ENCODE data around the gene IGF2BP2. TPM values are rescaled to one million over a fixed set of nuclear protein-coding genes. Genes with fewer than 3 reads are reported as not detected.

IGF2BP2 gene
- total and polyA plus RNA-seq, 2 of the 8 experiments (the other 6 are each of a cell fraction or from before 2014, with no cell fraction given) = 7.4 to 121 TPM

DNA sequence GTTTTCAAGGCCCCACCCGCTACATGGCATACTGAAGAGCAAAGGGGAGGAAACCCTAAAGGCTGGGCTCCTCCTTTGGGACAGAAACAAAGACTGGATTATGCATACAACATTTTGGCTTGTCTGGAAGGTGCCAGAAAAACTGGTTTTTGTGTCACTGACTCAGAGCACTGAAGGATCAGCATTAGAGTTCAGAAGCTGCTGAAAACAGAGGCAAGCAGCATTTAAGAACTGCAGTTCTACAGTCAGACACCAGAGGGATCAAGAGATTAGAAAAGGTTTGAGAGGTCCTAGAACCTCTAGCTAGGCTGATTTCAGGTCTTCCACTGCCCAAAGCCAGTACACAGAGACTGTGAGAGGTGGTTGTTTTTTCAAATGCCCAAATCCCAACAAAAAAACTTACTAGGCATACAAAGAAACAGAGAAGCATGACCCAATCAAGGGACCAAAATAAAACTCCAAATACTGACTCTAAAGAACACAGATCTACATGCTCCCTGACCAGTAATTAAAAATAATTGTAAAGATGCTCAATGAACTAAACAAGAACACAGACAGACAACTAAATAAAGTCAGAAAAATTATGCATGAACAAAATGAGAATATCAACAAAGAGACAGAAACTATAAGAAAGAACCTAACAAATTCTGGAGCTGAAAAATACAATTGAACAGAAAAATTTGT lies 147.6 kb downstream of the IGF2BP2 start:
- Histone ChIP-seq H3K4me2 (ENCODE audit: insufficient read depth in 1 of 2, low read depth in 2 of 2, low read length in 2 of 2) (no peak overlapping the region), H3K27ac (ENCODE audit: low read depth, low read length) (no peak overlapping the region), H2BK15ac (ENCODE audit: low read length) (no peak overlapping the region), H3K4me3 (ENCODE audit: extremely low read depth in 1 of 4, insufficient read depth in 2 of 4, low read depth in 3 of 4, low read length in 4 of 4) (no peak overlapping the region), H3K9ac (replicated peaks in 1 of 4; ENCODE audit: extremely low read depth in 1 of 4, low read depth in 3 of 4, low read length in 3 of 4) (no peak overlapping the region), H3K4ac (replicated peaks; ENCODE audit: insufficient read length, low read depth, low read length) (no peak overlapping the region), H2BK5ac (ENCODE audit: low read depth, low read length) (no peak overlapping the region), H3K23ac (ENCODE audit: insufficient read length) (no peak overlapping the region), H3K4me1 (replicated peaks in 1 of 4; ENCODE audit: control insufficient read depth in 3 of 4, insufficient read depth in 4 of 4, low read length in 3 of 4) (no peaks in the 10 kb centered on the region), H4K20me1 (replicated peaks in 1 of 2; ENCODE audit: control insufficient read depth in 1 of 2, insufficient read depth in 2 of 2, low read length in 2 of 2) (peaks cover 0 to 1% of the 10 kb centered on the region in 2 experiments), H3K36me3 (ENCODE audit: control insufficient read depth in 2 of 4, insufficient read depth in 4 of 4, low read length in 3 of 4) (peaks cover 2 to 39% (median 36%) of the 10 kb centered on the region in 4 experiments; a peak in 7 of 8 replicates), H4K91ac (replicated peaks; ENCODE audit: insufficient read length, low read length) (no peak overlapping the region), H2BK12ac (ENCODE audit: low read depth, low read length) (no peak overlapping the region), H2AFZ (ENCODE audit: low read length) (no peak overlapping the region), H3K14ac (ENCODE audit: insufficient read length) (no peak overlapping the region), H3K27me3 (replicated peaks in 1 of 4; ENCODE audit: control insufficient read depth in 3 of 4, extremely low read depth in 1 of 4, insufficient read depth in 3 of 4, low read length in 3 of 4) (no peaks in the 10 kb centered on the region), H4K8ac (ENCODE audit: extremely low read depth, insufficient read depth, low read length) (no peak overlapping the region), H3K79me2 (ENCODE audit: control insufficient read depth in 1 of 2, insufficient read depth in 2 of 2, low read length in 2 of 2) (peaks cover 0 to 8% of the 10 kb centered on the region in 2 experiments; a peak in 1 of 4 replicates), H3K9me3 (ENCODE audit: insufficient read depth in 2 of 2, low read depth in 1 of 2, low read length in 1 of 2) (no peaks in the 10 kb centered on the region), H3K56ac (replicated peaks; ENCODE audit: insufficient read length, low read depth, low read length) (no peak overlapping the region), H2AK5ac (ENCODE audit: low read depth, low read length) (no peak overlapping the region), H2BK20ac (ENCODE audit: low read length) (no peak overlapping the region), H3K79me1 (ENCODE audit: low read depth, low read length) (no peaks in the 10 kb centered on the region), H3K18ac (ENCODE audit: extremely low read depth, low read length) (no peak overlapping the region), H2BK120ac (replicated peaks; ENCODE audit: low read depth, low read length) (no peak overlapping the region), H4K5ac (ENCODE audit: insufficient read length, low read depth, low read length) (no peak overlapping the region), H3K23me2 (ENCODE audit: low read depth, low read length) (no peaks in the 10 kb centered on the region)
- no peak for DNase-seq (ENCODE audit: low read depth in 1 of 2, low spot score in 2 of 2)
- POLR2A ChIA-PET (ENCODE audit: partially characterized antibody) = interaction anchor here (1.0 to 1.4 kb wide), 2 partner anchors 12 to 235 kb away, joined by 3 read pairs; no protein-coding TSS in a partner anchor
- FAIRE-seq = peak; percentile 93
- WGBS, 2 experiments (ENCODE audit: extremely low coverage in 1 of 2, insufficient coverage in 1 of 2, insufficient read length in 1 of 2, insufficient replicate concordance in 2 of 2, low coverage in 1 of 2, low lambda C conversion rate in 2 of 2, missing lambda C conversion rate in 1 of 2) = 100% methylated on average over 1 of the region's 1 CpG; no CpG with 5 or more reads in 1 of the 2 experiments
- CTCF ChIA-PET (ENCODE audit: partially characterized antibody) = interaction anchor here (0.7 to 4.0 kb wide), 32 partner anchors 10 to 266 kb away, joined by 3 to 40 read pairs (median 4); no protein-coding TSS in a partner anchor
- TF ChIP-seq TBP (IDR thresholded peaks at IDR 0.05; ENCODE audit: low read depth, low read length) (no peak), RNF2 (IDR thresholded peaks at IDR 0.05; ENCODE audit: borderline replicate concordance, low read depth, low read length, missing control alignments, poor library complexity, severe bottlenecking) (no peak), EZH2 (IDR thresholded peaks at IDR 0.05; ENCODE audit: low read depth, low read length, severe bottlenecking) (no peak), RAD21 (IDR thresholded peaks at IDR 0.05 in 1 of 2, conservative IDR thresholded peaks at IDR 0.05 in 1 of 2; ENCODE audit: low read depth in 2 of 2, low read length in 2 of 2) (peak; percentile 79 to 85)

Measured in H1 (cell line).